GM19452 (cell line): Measurements from ENCODE around the gene GIMAP4.
"Not testable (repeated sequence)": the region's sequence is repeated elsewhere in the genome, so short reads cannot be mapped to it uniquely, and the experiment has no call there.

Experiments used
- ATAC-seq: cut with Tn5 transposase; IDR thresholded peaks from one replicate; pipeline ENCODE4 v1.9.1; 2021; ENCODE audit not compliant: unreplicated experiment

GIMAP4 gene

GRCh38 chr7:150567169-150567568 is at the start of gene GIMAP4:
GIMAP4 (plus strand) TSS chr7:150567390; CDS start chr7:150569902, 2,512 bp downstream.
- ATAC-seq, result no peak

GRCh38 chr7:150519310-150519709 is 47.9 kb upstream of the GIMAP4 start:
- ATAC-seq, result no peak

DNA sequence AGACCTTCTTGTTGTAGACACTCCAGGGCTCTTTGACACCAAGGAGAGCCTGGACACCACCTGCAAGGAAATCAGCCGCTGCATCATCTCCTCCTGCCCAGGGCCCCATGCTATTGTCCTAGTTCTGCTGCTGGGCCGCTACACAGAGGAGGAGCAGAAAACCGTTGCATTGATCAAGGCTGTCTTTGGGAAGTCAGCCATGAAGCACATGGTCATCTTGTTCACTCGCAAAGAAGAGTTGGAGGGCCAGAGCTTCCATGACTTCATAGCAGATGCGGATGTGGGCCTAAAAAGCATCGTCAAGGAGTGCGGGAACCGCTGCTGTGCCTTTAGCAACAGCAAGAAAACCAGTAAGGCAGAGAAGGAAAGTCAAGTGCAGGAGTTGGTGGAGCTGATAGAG is 47.0 kb upstream of the GIMAP4 start:
- ATAC-seq, result no peak

DNA sequence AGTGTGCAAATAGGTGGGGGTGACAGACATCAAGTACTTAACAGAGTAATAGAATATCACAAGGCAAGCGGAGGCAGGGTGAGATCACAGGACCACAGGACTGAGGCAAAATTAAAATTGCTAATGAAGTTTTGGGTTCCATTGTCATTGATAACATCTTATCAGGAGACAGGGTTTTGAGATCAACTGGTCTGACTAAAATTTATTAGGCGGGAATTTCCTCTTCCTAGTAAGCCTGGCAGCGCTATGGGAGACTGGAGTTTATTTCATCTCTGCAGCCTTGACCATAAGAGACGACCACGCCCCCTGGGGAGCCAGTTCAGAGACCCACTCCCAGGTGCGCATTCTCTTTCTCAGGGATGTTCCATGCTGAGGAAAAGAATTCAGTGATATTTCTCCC is 44.3 kb upstream of the GIMAP4 start:
- not testable (repeated sequence) for ATAC-seq

- ATAC-seq, result no peak
These were observed 43.2 kb upstream of the GIMAP4 start for GRCh38 chr7:150524018-150524417.

- ATAC-seq, result no peak
These were observed 35.5 kb upstream of the GIMAP4 start for GRCh38 chr7:150531704-150532103.

- no peak for ATAC-seq
These were observed 28.9 kb upstream of the GIMAP4 start for GRCh38 chr7:150538259-150538658.

GRCh38 chr7:150553163-150553562 is 14.0 kb upstream of the GIMAP4 start:
- no peak for ATAC-seq

DNA sequence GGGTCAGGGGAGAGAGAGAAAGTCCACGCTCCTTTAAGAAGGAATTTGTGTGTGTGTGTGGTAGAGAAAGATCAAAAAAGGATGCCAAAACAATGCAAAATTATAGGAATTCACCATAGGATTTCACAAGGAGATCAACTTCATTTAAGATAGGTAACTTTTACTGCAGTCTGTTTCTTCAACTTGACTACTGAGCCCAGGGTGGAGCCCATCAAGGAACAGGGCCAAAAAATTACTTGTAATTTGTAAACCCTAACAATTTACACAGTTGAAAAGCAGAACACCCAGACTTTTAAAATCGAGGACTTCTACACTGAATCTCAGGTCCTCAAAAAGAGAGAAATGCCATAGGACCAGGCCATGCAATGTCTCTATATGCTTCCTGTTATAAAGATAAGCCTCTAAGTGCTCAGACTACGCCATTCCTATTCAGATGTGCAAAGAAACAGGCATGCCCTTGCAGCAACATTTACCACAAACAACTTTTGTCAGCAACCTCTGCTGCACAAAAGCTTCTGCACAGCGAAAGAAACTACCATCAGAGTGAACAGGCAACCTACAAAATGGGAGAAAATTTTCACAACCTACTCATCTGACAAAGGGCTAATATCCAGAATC is 10.6 kb upstream of the GIMAP4 start:
- ATAC-seq, result no peak

GRCh38 chr7:150560486-150560885 is 6.7 kb upstream of the GIMAP4 start:
- ATAC-seq, result no peak

DNA sequence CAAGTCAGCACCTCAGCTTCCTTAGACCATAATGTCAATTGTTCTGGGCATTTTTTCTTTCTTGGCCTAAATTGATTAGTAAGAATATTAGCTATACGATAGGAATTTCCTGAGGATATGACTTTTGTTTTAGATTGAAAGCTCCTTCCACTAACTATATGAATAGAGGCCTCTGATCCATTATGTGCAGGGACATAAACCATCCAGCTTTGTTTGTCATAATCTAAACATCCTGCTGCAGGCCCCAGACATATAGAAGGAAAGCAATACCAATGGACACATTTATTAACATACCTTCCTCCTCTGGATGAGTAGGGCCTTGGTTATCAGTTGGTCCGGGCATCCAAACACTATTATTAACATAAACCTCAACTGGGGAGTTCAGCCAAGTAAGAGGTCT is 4.3 kb upstream of the GIMAP4 start:
- no peak for ATAC-seq

DNA sequence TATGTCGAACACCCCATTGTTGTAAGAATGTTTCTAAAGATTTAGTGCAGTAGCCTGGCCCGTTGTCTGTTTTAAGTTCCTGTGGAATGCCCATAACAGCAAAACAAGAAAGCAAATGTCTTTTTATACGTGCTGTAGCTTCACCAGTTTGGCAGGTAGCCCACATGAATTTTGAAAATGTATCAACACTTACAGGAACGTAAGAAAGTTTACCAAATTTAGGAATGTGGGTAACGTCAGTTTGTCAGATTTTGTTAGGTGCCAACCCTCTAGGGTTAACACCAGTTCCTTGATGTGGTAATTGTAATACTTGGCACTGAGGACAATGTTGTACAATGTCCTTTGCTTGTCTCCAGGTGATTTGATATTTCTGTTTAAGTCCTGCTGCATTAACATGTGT is 3.2 kb upstream of the GIMAP4 start:
- no peak for ATAC-seq

- ATAC-seq, result no peak
These were observed 2.6 kb upstream of the GIMAP4 start for GRCh38 chr7:150564566-150564965.

GRCh38 chr7:150565239-150565638 is 2.0 kb upstream of the GIMAP4 start:
- no peak for ATAC-seq

- ATAC-seq, result no peak
These were observed 1.1 kb upstream of the GIMAP4 start for GRCh38 chr7:150566123-150566522.

DNA sequence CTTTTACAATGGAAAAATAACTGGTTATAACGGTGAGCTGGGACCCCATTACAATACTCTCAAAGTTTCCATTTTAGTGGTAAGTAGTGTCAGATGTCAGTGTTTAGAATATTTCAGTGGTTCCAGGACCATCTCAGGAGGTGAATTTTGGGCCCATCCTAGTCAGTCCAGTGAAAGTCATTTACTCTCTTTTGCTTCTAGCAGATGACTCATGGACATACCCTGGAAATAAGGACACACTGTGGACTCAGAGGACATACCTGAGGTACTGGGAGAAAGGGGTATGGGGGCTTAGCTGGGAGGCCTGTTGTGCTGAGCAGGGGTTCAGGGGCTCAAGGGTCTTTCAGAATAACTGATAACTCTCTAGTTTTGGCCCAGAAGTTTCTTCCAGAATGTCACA is 618 bp upstream of the GIMAP4 start:
- ATAC-seq, result no peak

DNA sequence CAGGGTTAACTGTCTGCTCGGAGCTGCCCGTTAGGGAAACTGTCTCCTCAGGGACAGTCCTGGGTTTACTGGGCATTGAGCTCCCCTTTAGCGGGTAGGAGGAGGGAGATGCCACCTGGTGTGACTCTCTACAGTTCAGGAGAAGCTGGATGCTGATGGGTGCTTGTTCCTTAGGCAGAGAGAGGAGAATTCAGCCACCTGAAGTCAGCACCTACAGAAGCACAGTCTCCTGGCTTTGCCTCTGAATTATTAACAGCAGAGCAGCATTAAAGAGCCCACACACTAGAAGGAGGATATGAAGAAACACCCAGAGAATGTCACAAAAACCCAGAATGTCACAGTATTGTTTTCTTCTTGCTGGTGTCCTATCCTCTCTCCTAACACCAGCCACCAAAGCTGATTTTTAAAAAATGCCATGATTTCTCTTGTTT is 696 bp downstream of the GIMAP4 start:
- ATAC-seq, result no peak

GRCh38 chr7:150568714-150569113 is 1.5 kb downstream of the GIMAP4 start:
- no peak for ATAC-seq

DNA sequence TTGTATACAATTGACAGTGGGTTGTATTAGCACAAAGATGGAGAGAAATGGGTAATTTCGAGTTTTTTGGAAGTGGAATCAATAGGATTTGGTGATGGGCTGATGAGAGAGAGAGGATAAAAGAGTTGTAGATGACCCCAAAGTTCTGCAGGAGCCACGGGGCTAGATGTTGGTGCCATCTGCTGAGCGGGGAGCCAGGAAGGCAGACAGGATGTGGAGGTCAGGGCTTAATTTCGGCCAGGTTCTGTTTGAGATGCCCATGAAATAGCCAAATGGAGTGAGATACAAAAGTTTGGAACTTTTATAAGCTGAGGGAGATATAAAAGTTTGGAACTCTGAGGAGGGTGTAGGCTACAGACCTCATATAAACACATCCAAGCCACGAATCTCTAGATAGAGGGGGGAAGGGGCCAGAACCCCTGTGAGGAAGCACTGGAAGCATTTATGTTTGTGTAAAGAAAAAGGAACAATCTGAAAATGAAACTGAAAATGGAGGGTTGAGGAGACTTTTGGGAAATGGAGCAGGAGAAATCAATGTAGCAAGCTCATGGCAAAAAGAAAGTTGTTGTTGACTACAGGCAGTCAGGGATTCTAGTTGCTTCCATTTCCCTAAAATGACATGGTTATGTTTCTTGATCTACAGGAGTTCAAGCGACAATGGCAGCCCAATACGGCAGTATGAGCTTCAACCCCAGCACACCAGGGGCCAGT is 2.2 kb downstream of the GIMAP4 start:
- no peak for ATAC-seq

GRCh38 chr7:150570556-150571465 is 3.6 kb downstream of the GIMAP4 start:
- ATAC-seq, result no peak

GRCh38 chr7:150572496-150572895 is 5.3 kb downstream of the GIMAP4 start:
- ATAC-seq, result no peak
